ENCODE results near the gene LANCL1.

LANCL1 gene

GRCh38 chr2:210422366-210422765 is 54.2 kb downstream of the LANCL1 start:
- TF ChIP-seq CTCF (IDR thresholded peaks at IDR 0.05), result no peak

DNA sequence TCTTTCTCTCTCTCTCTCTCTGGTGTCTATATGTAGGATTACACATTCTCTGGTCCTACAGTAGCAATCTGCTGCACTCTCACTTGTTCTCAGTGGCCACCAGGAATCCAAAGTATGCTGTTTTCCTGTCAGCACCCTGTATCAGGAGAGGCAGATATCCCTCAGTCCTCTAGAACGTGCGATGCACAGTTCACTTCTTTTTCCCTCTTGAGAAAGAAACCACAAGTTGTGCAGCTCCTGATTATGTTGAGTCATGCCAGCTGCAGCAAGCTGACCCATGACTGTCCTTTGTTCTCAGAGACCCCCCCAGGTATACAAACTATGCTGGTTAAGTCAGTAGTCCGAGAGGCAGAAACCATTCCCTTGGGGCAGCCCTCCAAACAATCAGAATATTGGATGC is 54.6 kb downstream of the LANCL1 start:
- no peak for TF ChIP-seq CTCF (IDR thresholded peaks at IDR 0.05)

GRCh38 chr2:210412660-210413059 is 63.9 kb downstream of the LANCL1 start:
- no peak for TF ChIP-seq CTCF (IDR thresholded peaks at IDR 0.05)

GRCh38 chr2:210410542-210410941 is 66.0 kb downstream of the LANCL1 start:
- no peak for TF ChIP-seq CTCF (IDR thresholded peaks at IDR 0.05)

DNA sequence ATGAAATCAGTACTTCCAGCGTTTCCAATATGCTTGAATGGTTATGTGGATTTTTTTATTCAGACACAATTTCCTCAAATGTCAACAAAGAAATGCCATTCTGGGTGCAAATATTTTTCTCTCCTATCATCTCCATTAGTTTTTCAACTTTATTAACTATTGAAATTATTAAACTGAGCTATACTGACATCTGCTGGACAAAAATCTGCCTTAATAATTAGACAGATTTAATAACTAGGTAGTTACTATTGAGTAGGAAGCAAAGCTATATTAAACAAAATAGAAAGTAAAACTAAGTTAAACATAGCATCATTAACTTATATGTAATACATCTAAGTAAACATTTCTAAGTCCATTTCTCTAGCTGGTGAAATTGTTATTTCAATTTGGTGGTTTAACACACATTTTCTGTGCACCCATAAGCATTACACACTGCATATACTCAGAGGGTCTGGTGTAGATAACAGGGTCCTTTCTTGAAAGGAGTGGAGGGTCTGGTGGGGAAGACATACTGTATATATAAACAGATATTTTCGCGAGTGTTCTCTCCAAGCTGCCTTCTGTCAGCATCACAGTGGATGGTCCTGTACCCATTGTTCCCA is 77.0 kb downstream of the LANCL1 start:
- peak; percentile 63 for TF ChIP-seq CTCF (IDR thresholded peaks at IDR 0.05)

DNA sequence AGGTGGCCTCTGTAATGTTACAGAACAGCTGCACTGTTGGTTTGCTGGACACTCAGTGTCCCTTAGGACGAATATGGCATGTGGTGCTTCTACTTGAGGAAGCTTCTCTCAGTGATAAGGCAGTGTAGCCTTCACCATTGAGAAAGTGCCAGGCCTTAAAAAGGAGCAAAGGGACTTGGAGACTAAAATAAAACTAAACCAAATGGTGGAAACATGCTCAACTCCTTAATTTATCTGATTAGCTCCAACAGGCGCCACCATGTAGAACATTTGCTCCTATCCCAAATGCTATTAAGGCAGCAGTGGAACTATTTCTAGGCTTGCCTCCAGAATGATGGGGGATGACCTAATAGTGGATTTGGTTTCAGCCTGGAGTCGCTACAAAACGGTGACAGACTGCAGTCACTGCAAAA is 84.1 kb downstream of the LANCL1 start:
- TF ChIP-seq CTCF (IDR thresholded peaks at IDR 0.05), result no peak

- no peak for TF ChIP-seq CTCF (IDR thresholded peaks at IDR 0.05)
Measured at GRCh38 chr2:210389856-210390255, 86.7 kb downstream of the LANCL1 start.

- TF ChIP-seq CTCF (IDR thresholded peaks at IDR 0.05), result no peak
Measured at GRCh38 chr2:210388148-210388547, 88.4 kb downstream of the LANCL1 start.

All from LNCAP (cell line).